Measurements from ENCODE around the gene GPRC6A. TPM values are rescaled to one million over a fixed set of nuclear protein-coding genes. Genes with fewer than 3 reads are reported as not detected.
"Not testable (repeated sequence)": the region's sequence is repeated elsewhere in the genome, so short reads cannot be mapped to it uniquely, and the experiment has no call there.

The GPRC6A gene
- total and polyA plus RNA-seq, 9 donors, result not detected

GRCh38 chr6:116827561-116828240 lies 1.2 kb downstream of the GPRC6A start:
- Histone ChIP-seq H3K9me3 (no peaks in the 10 kb centered on the region), H3K27me3 (no peaks in the 10 kb centered on the region), H3K4me1 (ENCODE audit: insufficient read depth) (no peaks in the 10 kb centered on the region), H3K36me3 (no peaks in the 10 kb centered on the region), H3K4me3 (no peak overlapping the region), H3K27ac (no peak overlapping the region)
- no peak for TF ChIP-seq CTCF (IDR thresholded peaks at IDR 0.05)
- TF ChIP-seq EP300 (IDR thresholded peaks at IDR 0.05), result no peak
- no peak for TF ChIP-seq POLR2A (IDR thresholded peaks at IDR 0.05)
- DNase-seq, result no peak
- intact Hi-C loops (cut with DNase I), result no loop called here
- 51 to 54% (median 52%) methylated on average over 2 of the region's 2 CpGs for WGBS, 3 donors

DNA sequence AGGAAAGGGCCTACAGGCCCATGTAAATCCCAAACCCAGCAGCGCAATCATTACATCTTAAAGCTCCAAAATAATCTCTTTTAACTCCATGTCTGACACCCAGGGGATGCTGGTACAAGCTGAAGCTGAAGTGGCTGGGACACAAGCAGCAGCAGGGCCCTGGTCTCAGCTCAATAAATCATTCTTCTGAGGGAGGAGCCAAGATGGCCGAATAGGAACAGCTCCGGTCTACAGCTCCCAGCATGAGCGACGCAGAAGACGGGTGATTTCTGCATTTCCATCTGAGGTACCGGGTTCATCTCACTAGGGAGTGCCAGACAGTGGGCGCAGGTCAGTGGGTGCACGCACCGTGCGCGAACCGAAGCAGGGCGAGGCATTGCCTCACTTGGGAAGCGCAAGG lies 12.5 kb downstream of the GPRC6A start:
- H3K27me3 ChIP-seq; H3K9me3 ChIP-seq; H3K4me3 ChIP-seq; H3K36me3 ChIP-seq; H3K27ac ChIP-seq; DNase-seq; intact Hi-C loops (cut with DNase I); H3K4me1 ChIP-seq (ENCODE audit: insufficient read depth): not testable (repeated sequence)
- WGBS, 3 donors, result 93 to 95% (median 94%) methylated on average over 14 to 15 of the region's 15 CpGs

- no peak overlapping the region for H3K27ac ChIP-seq
- no peak overlapping the region for H3K4me3 ChIP-seq
- H3K27me3 ChIP-seq, result no peaks in the 10 kb centered on the region
- no peak for DNase-seq
- no peaks in the 10 kb centered on the region for H3K4me1 ChIP-seq (ENCODE audit: insufficient read depth)
- H3K36me3 ChIP-seq, result no peaks in the 10 kb centered on the region
- TF ChIP-seq CTCF (IDR thresholded peaks at IDR 0.05) (no peak), POLR2A (IDR thresholded peaks at IDR 0.05) (no peak), EP300 (IDR thresholded peaks at IDR 0.05) (no peak)
- H3K9me3 ChIP-seq, result no peaks in the 10 kb centered on the region
- intact Hi-C loops (cut with DNase I), result no loop called here
- 87 to 89% (median 88%) methylated on average over 2 of the region's 2 CpGs for WGBS, 3 donors
Observed at GRCh38 chr6:116812051-116812650, 16.7 kb downstream of the GPRC6A start.

DNA sequence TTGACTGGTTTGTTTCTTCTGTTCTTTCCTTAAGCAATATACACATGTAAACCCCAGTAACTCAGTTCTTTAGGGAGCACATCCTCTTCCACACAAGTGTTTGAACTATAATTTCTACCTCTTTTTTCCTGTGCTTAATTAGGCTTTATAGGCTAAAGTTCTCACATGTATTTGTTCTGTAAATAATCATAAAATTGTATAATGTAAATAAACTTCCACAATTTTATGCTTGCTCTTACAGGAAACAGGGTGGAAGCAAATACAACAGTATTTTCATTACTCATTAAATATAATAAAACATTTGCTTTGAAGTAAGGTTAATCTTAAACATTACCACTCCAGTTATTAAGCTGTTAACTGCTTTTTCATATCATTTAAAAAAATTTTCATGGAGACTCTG lies 26.9 kb downstream of the GPRC6A start:
- Histone ChIP-seq H3K4me3 (no peak overlapping the region), H3K9me3 (no peaks in the 10 kb centered on the region), H3K36me3 (no peaks in the 10 kb centered on the region), H3K27ac (no peak overlapping the region), H3K4me1 (ENCODE audit: insufficient read depth) (no peaks in the 10 kb centered on the region), H3K27me3 (no peaks in the 10 kb centered on the region)
- no peak for DNase-seq
- TF ChIP-seq EP300 (IDR thresholded peaks at IDR 0.05) (no peak), POLR2A (IDR thresholded peaks at IDR 0.05) (no peak), CTCF (IDR thresholded peaks at IDR 0.05) (no peak)
- intact Hi-C loops (cut with DNase I), result no loop called here

DNA sequence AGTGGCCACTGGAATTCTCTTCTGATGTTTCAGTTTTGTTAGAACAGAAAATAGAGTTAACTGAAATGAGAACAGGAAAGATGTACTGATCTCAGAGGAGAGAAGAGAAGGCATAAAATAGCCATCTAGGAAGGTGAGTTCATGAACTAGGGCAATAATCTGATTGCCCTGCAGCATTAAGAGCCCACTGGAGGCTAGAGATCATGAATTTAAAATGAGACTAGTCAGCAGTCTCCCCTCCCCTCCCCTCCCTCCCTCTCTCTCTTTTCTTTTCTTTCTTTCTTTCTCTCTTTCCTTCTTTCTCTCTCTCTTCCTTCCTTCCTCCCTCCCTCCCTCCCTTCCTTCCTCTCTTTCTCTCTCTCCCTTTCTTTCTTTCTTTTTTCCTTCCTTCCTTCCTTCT lies 28.9 kb downstream of the GPRC6A start:
- Histone ChIP-seq H3K9me3 (no peaks in the 10 kb centered on the region), H3K4me1 (ENCODE audit: insufficient read depth) (no peaks in the 10 kb centered on the region), H3K27ac (no peak overlapping the region), H3K4me3 (no peak overlapping the region), H3K27me3 (no peaks in the 10 kb centered on the region), H3K36me3 (no peaks in the 10 kb centered on the region)
- DNase-seq, result no peak
- TF ChIP-seq POLR2A (IDR thresholded peaks at IDR 0.05), result no peak
- no peak for TF ChIP-seq EP300 (IDR thresholded peaks at IDR 0.05)
- no peak for TF ChIP-seq CTCF (IDR thresholded peaks at IDR 0.05)
- intact Hi-C loops (cut with DNase I), result no loop called here

All from ovary (tissue), 9 donors.